Breast epithelium (tissue), 4 donors: ENCODE measurements around the gene CSNK2B. TPM values are rescaled to one million over a fixed set of nuclear protein-coding genes. Genes with fewer than 3 reads are reported as not detected.

Source experiments
- DNase-seq, 2 donors: peaks; one replicate each; pipeline ENCODE4 v3.0.0-alpha.2; 2019; ENCODE audit warnings: low spot score in 2 of 2
- H3K27ac ChIP-seq, 2 donors: fragments of 200-600 bp; sonication (generic) in 1 of 2; one replicate each; pipeline ENCODE4 v1.5.1; 2016 to 2019; ENCODE audit warnings: mild to moderate bottlenecking in 1 of 2
- H3K27me3 ChIP-seq, 2 donors: fragments of 200-600 bp; sonication (generic) in 1 of 2; one replicate each; pipeline versions ENCODE4 v1.5.1 to v1.6.0; 2017 to 2019; ENCODE audit warnings: control low read depth in 1 of 2, mild to moderate bottlenecking in 1 of 2
- H3K36me3 ChIP-seq: fragments of 200-600 bp; one replicate; pipeline ENCODE4 v1.5.1; 2019
- H3K4me1 ChIP-seq, 2 donors: fragments of 200-600 bp; sonication (generic); one replicate each; pipeline ENCODE4 v1.5.1; 2016 to 2019; ENCODE audit warnings: control low read depth in 1 of 2
- H3K4me3 ChIP-seq, 3 donors: fragments of 200-600 bp; sonication (generic); 1 replicate in 2 of 3; 2 replicates in 1 of 3; pipeline ENCODE4 v1.5.1; 2016 to 2019; ENCODE audit warnings: mild to moderate bottlenecking in 3 of 3, moderate library complexity in 2 of 3
- H3K9me3 ChIP-seq, 2 donors: fragments of 200-600 bp; sonication (generic) in 1 of 2; one replicate each; pipeline ENCODE4 v1.5.1; 2016 to 2019; ENCODE audit warnings: control low read depth in 1 of 2
- CTCF ChIP-seq, 3 donors: fragments of 450-650 bp; IDR thresholded peaks; one replicate each; pipeline ENCODE4 v1.5.1; 2016 to 2017; ENCODE audit warnings: antibody characterized with exemption in 3 of 3, mild to moderate bottlenecking in 3 of 3, moderate library complexity in 3 of 3
- POLR2A ChIP-seq: fragments of 450-650 bp; IDR thresholded peaks from one replicate; pipeline ENCODE4 v1.6.1; 2016; ENCODE audit warnings: antibody characterized with exemption, mild to moderate bottlenecking, moderate library complexity
- POLR2AphosphoS5 ChIP-seq, 3 donors: sonication (generic); formaldehyde crosslinking; IDR thresholded peaks; one replicate each; pipeline ENCODE4 v1.6.1; 2017; ENCODE audit warnings: antibody characterized with exemption in 3 of 3
- intact Hi-C: fragments of 100-400 bp; cut with DNase I; formaldehyde crosslinking; loops from one replicate; pipeline ENCODE4 v1.15.1; 2023; ENCODE audit warnings: low total_unique reads
- total RNA-seq, 3 donors: library from RNA; depleted of rRNA; stranded (reverse); fragments of >200 nt; gene quantifications; one replicate each; pipeline ENCODE4 v1.1.0, GENCODE V29; 2016

Gene CSNK2B
- total RNA-seq, 3 donors from 2014 or later: 135 to 180 (median 178) TPM

GRCh38 chr6:31627690-31628287, 38.1 kb upstream of the CSNK2B start:
- H3K4me3 ChIP-seq: no peak overlapping the region
- H3K27ac ChIP-seq: no peak overlapping the region
- TF ChIP-seq CTCF (IDR thresholded peaks at IDR 0.05) (no peak), POLR2AphosphoS5 (IDR thresholded peaks at IDR 0.05) (no peak), POLR2A (no peak)
- intact Hi-C loops: no loop called here
- no peaks in the 10 kb centered on the region for H3K27me3 ChIP-seq
- H3K9me3 ChIP-seq: no peaks in the 10 kb centered on the region
- H3K36me3 ChIP-seq: peaks cover 38% of the 10 kb centered on the region
- no peak for DNase-seq
- peaks cover 0 to 4% of the 10 kb centered on the region in 2 donors for H3K4me1 ChIP-seq

GRCh38 chr6:31629014-31629413, 36.9 kb upstream of the CSNK2B start:
- TF ChIP-seq POLR2A (no peak), CTCF (IDR thresholded peaks at IDR 0.05) (no peak), POLR2AphosphoS5 (IDR thresholded peaks at IDR 0.05) (no peak)
- H3K27me3 ChIP-seq: no peaks in the 10 kb centered on the region

GRCh38 chr6:31630177-31630934, 35.5 kb upstream of the CSNK2B start:
- intact Hi-C loops: no loop called here
- Histone ChIP-seq H3K27me3 (no peaks in the 10 kb centered on the region), H3K4me3 (no peak overlapping the region), H3K9me3 (no peaks in the 10 kb centered on the region), H3K36me3 (peaks cover 28% of the 10 kb centered on the region), H3K4me1 (no peaks in the 10 kb centered on the region), H3K27ac (no peak overlapping the region)
- no peak for TF ChIP-seq POLR2A
- no peak for TF ChIP-seq POLR2AphosphoS5 (IDR thresholded peaks at IDR 0.05)
- no peak for TF ChIP-seq CTCF (IDR thresholded peaks at IDR 0.05)
- DNase-seq: no peak

More at GRCh38 chr6:31629014-31629413, 36.9 kb upstream of the CSNK2B start:
- intact Hi-C loops: no loop called here
- peaks cover 38% of the 10 kb centered on the region for H3K36me3 ChIP-seq
- no peaks in the 10 kb centered on the region for H3K9me3 ChIP-seq
- no peak overlapping the region for H3K4me3 ChIP-seq
- H3K27ac ChIP-seq: no peak overlapping the region
- H3K4me1 ChIP-seq: no peaks in the 10 kb centered on the region
- no peak for DNase-seq

DNA sequence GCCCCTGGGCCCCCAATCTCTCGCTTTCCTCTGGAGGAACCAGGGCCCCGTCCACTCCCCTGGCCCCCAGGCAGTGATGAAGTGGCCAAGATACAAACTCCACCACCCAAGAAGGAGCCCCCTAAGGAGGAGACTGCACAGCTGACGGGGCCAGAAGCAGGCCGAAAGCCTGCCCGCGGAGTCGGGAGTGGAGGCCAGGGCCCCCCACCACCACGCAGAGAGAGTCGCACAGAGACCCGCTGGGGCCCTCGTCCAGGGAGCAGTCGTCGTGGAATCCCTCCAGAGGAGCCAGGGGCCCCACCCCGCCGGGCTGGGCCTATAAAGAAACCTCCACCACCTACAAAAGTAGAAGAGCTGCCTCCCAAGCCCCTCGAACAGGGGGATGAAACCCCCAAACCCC, 34.7 kb upstream of the CSNK2B start:
- H3K27me3 ChIP-seq: no peaks in the 10 kb centered on the region
- peaks cover 25% of the 10 kb centered on the region for H3K36me3 ChIP-seq
- intact Hi-C loops: no loop called here
- no peak for TF ChIP-seq POLR2AphosphoS5 (IDR thresholded peaks at IDR 0.05)
- no peaks in the 10 kb centered on the region for H3K4me1 ChIP-seq
- DNase-seq: no peak
- no peak overlapping the region for H3K27ac ChIP-seq
- H3K9me3 ChIP-seq: no peaks in the 10 kb centered on the region
- no peak overlapping the region for H3K4me3 ChIP-seq

DNA sequence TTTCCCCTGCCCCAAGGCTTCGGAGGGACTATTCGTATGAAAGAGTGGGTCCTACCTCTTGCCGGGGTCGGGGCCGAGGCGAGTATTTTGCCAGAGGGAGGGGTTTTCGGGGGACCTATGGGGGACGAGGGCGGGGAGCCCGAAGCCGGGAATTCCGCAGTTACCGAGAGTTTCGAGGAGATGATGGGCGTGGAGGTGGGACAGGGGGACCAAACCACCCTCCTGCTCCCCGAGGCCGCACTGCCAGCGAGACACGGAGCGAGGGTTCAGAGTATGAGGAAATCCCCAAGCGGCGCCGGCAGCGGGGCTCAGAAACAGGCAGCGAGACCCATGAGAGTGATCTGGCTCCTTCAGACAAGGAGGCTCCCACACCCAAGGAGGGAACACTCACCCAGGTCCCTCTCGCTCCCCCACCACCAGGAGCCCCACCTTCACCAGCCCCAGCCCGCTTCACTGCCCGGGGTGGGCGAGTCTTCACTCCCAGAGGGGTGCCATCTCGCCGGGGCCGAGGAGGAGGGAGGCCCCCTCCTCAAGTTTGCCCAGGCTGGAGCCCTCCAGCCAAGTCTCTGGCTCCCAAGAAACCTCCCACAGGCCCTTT, 34.1 kb upstream of the CSNK2B start:
- no peaks in the 10 kb centered on the region for H3K27me3 ChIP-seq
- DNase-seq: no peak
- no peaks in the 10 kb centered on the region for H3K9me3 ChIP-seq
- peaks cover 28% of the 10 kb centered on the region for H3K36me3 ChIP-seq
- peak overlapping the region in 1 of 2 donors; percentile 55 for H3K27ac ChIP-seq
- intact Hi-C loops: no loop called here
- H3K4me1 ChIP-seq: no peaks in the 10 kb centered on the region
- TF ChIP-seq POLR2AphosphoS5 (IDR thresholded peaks at IDR 0.05): no peak
- TF ChIP-seq POLR2A: no peak
- TF ChIP-seq CTCF (IDR thresholded peaks at IDR 0.05): no peak
- no peak overlapping the region for H3K4me3 ChIP-seq
